Stimulated activated CD8-positive, alpha-beta memory T cell treated with anti-CD3 and anti-CD28 coated beads, Interleukin-7, amount 100 ng/mL, for 4 hours (primary cell): ENCODE results near the gene CDKL5.
"Not testable (repeated sequence)": the region's sequence is repeated elsewhere in the genome, so short reads cannot be mapped to it uniquely, and the experiment has no call there.

ENCODE experiments used
- DNase-seq, 2 donors: peaks; one replicate each; pipeline ENCODE4 v3.0.0-alpha.2; 2020; ENCODE audit warnings: low read depth in 2 of 2

CDKL5 gene

DNA sequence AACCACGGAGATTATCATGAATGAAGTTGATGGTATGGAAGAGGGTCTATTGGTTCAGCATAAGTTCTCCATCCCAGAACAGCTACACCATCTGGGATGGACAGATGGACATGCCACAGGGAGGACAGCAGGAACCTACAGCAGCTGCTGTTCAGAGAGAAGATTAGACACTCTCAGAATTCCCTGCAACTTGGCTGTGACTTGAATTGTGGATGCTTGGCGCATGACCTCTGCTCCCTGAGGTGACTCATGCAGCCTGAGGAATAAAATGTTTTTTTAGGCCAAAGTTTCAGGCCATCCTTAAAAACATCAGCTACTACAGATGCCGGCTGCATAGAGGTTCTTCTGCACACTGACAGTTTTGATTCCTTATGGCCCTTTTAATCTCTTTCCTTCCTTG, 149.2 kb downstream of the CDKL5 start:
- no peak for DNase-seq

DNA sequence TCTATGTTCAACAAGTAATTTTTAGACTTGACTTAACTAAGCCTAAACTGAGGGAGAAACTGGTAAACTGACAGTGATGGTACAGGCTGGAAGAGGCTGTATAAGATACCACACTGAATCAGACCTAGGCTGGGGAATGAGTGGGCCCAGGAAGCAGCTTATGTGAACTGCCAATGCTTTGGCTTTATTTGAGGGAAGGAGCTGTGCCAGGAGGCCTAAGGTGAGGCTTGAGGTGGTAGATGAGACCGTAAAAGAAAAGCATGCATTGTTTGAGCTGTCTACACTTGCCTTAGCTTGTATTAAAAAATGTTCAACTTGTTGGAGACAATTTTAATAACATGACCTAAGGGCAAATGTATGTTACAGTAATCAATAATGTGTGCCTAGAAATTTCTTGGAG, 150.3 kb downstream of the CDKL5 start:
- DNase-seq: no peak

DNA sequence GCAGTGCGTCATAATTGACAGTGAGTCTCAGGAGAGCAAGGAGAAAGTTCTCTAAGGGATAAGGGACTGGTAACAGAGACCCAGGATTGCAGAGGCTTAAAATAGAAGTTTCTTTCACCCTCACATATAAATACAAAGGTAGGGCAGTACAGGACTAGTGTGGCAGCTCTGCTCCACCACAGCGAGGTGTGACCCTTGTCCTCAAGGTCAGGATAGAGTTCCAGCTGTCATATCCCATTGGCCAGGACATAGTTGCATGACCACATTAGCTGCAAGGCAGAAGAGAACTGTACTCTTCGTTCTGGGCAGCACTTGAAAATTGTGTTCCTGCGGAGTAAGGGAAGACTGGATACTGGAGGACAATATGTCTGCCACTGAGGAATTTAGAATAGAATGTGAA, 152.0 kb downstream of the CDKL5 start:
- no peak for DNase-seq

DNA sequence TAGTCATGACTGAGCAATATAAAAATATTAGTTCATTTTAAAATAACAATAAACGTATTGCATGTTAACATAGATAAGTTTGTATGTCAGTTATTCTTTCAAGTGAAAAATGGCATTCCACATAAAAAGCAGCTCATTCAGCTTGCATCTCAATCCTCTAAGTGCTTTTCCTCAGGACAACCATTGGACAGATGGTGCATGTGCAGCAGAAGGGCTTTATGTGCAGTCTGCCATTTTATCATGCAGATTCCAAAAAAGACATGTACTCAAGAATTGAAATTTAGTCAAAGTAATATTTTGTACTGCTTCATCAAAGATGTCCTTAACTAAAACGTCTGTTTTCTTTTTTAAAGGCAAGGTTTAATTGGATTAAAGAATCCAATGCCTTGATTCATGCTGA, 153.1 kb downstream of the CDKL5 start:
- DNase-seq: no peak

GRCh38 chrX:18579495-18579894, 154.1 kb downstream of the CDKL5 start:
- DNase-seq: no peak

GRCh38 chrX:18582910-18583493, 157.6 kb downstream of the CDKL5 start:
- no peak for DNase-seq

DNA sequence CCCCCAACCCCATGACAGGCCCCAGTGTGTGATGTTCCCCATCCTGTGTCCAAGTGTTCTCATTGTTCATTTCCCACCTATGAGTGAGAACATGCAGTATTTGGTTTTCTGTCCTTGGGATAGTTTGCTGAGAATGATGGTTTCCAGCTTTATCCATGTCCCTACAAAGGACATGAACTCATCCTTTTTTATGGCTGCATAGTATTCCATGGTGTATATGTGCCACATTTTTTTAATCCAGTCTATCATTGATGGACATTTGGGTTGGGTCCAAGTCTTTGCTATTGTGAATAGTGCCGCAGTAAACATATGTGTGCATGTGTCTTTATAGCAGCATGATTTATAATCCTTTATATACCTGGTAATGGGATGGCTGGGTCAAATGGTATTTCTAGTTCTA, 163.9 kb downstream of the CDKL5 start:
- DNase-seq: not testable (repeated sequence)

- no peak for DNase-seq
These were observed 166.4 kb downstream of the CDKL5 start for GRCh38 chrX:18591834-18592233.

- no peak for DNase-seq
These were observed 168.7 kb downstream of the CDKL5 start for GRCh38 chrX:18594079-18594478.

DNA sequence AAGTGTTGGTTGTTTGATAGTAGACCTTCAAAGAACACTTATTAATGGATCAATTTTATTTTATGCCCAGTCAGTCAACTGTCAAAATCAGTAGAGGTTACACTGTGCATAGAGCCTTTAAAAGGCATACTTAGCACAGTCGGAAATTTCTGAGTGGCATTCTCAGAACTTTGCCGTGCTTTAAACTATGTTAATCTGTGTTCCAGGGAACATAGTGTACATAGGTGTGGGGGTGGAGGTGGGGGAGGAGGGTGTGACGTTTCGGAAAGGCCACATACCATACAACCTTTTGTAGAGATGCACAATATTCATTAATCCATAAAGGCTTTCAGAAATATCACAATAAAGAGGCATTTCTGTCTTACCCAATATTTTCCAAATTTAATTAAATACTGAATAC, 170.7 kb downstream of the CDKL5 start:
- DNase-seq: no peak

GRCh38 chrX:18598413-18598812, 173.0 kb downstream of the CDKL5 start:
- DNase-seq: no peak

DNA sequence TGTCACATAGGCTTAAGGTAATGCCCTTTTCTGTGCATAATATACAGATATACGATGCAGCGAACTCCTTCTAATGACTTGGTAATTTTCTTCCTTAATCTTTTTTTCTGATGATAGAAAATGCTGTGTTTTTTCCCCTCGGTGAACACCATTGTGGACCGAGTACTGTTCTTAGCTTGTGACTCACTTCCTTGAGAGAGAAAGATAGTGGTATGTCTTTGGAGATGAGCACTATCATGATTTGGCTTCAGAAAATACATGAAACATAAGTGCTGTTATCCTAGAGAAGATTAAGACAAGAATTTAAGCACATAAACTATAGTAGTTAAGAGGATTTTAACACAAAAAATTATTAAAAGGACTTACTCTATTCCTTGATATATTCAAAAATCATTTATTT, 182.6 kb downstream of the CDKL5 start:
- DNase-seq: no peak

DNA sequence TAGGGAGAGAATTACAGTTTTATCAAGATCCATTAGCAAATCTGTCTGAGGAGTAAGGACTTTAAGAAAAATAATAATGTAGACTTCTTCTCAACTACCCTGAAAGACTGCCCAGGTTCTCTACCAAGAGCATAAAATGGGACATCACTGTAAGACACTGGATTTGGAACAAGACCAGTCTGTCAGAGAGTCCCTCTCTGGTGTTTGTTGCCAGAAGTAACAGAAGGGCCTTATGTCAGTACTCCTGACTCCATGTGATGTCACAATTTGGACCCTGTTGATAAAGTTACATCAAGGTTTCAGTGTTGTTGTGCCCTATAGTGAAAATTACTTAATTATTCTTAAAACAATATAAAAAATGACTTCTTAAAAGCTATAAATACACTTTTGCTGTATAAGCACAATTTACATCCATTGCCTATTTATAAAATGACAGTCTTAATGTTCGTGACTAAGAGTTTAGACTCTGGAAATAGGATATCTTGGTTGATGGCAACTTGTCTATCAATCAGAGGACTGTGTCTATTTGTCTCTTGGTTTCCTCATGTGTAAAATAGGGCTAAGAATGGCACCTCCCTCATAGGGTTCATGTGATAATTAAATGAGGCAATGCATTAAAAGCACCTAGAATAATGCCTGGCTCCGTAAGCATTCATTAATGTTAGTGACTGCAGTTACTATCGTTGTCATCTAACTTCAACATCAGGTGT, 188.7 kb downstream of the CDKL5 start:
- no peak for DNase-seq

- no peak for DNase-seq
These were observed 191.4 kb downstream of the CDKL5 start for GRCh38 chrX:18616688-18617406.

GRCh38 chrX:18617407-18617750, 192.0 kb downstream of the CDKL5 start:
- DNase-seq: no peak

DNA sequence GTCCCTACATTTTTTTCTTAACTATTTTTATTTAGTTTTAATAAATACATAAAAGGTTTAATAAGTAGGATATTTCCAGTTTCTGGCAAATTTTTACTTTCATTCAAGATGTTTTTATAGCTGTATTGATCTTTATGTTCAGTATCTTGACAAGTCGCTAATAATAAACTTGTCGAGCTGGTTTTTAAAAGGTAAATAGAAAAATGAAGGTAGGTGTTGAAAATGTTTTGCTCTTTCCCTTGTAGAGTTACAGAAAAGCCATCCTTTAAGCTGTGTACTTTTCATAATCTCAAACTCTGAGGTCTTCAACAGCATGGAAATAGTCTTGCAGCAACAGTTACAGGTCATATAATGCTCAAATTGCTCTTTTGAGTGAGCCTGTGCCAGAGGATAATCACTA, 193.9 kb downstream of the CDKL5 start:
- DNase-seq: no peak

DNA sequence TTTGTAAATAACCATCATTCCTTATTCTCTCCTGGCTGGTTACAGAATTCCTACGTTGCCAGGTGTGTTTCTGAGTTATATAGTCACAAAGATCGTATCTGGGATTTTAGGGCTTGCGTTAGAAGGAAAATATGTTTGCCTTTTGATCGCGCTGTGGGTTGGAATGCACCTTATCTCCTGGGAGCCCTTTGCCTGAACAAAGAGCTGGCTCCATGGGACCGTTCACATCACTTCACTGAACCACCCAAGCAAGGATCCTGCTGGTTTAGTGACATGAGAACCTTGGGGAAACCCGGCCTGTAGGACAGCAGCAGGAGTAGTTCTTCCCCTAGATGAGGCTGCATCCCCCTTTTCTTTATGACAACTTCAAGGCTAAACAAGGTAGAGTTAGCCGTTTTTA, 194.9 kb downstream of the CDKL5 start:
- no peak for DNase-seq

DNA sequence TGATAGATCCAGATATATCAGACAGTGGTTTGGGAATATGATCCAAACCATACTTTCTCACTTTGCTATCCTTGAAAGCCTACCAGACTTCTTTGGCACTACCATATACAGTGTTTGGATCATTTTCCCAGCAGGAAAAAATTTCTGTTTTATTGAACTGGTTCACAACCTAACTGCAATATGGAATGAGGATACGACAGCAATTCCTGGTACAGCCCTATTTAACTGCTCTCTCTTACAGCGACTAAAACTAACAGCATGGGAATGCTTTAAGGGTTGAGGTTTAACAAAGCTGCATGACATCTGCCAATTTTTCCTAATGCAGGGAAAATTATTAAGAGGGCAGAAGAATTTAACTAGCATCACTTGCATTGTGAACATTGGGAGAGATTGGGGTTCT, 199.2 kb downstream of the CDKL5 start:
- no peak for DNase-seq

GRCh38 chrX:18630934-18631333, 205.5 kb downstream of the CDKL5 start:
- DNase-seq: no peak

GRCh38 chrX:18638398-18638797, 213.0 kb downstream of the CDKL5 start:
- DNase-seq: no peak

DNA sequence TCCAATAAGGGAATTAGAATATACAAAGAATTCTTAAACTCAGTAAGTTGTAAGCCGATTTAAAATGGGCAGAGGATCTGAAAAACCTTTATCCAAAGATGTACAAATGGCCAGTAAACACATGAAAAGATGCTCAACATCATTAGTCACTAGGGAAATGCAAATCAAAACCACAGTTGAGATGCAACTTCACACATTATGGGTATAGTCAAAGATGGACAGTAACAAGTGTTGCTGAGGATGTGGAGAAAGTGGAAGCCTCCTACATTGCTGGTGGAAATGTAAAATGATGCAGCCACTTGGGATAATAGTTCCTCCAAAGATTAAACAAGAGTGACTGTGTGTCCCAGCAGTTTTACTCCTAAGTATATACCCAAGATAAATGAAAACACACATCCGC, 213.9 kb downstream of the CDKL5 start:
- no peak for DNase-seq

GRCh38 chrX:18640686-18641085, 215.3 kb downstream of the CDKL5 start:
- no peak for DNase-seq

DNA sequence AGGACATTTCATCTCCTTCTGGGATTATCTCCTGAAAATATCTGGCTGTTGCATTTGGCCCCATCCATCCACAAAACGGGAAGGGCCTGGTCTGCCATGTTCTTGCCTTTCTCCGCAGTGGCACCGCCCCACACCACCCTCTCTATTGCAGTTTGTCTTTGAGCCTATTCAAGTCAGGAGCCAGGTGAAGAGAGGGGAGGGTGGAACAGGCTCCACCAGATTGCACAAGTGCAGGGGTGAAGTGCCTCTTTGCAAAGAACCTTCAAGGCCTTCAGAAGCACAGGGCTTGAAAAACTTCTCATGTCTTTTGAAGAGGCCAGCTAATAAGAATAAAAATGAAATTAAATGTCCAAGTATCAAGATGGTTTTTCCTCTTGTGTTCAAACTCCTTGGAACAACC, 217.8 kb downstream of the CDKL5 start:
- no peak for DNase-seq
